HepG2 (cell line): ENCODE measurements around the gene CNBD2. TPM values are rescaled to one million over a fixed set of nuclear protein-coding genes. Genes with fewer than 3 reads are reported as not detected.

Experiments used
- BCL6 ChIP-seq: IDR thresholded peaks from 2 replicates; pipeline ENCODE4 v1.6.1; 2016; ENCODE audit warnings: missing genetic modification reagents, missing compliant biosample characterization
- CHD2 ChIP-seq: IDR thresholded peaks from 2 replicates; pipeline ENCODE4 v1.6.1; 2011; ENCODE audit warnings: low read depth, low read length, improper control_type of control experiment
- CREB1 ChIP-seq, 2 experiments: fragments of 450-650 bp in 1 of 2; IDR thresholded peaks; 2 replicates each; pipeline ENCODE4 v1.6.1; 2016 to 2017; ENCODE audit warnings: control low read depth in 1 of 2, mild to moderate bottlenecking in 1 of 2, missing compliant biosample characterization in 1 of 2, missing genetic modification characterization in 1 of 2
- DR1 ChIP-seq: sonication (generic); formaldehyde crosslinking; IDR thresholded peaks from 2 replicates; pipeline ENCODE4 v1.8.0; 2021; ENCODE audit warnings: mild to moderate bottlenecking, missing genetic modification reagents, inconsistent platforms
- FUBP1 ChIP-seq: sonication (generic); formaldehyde crosslinking; IDR thresholded peaks from 2 replicates; pipeline ENCODE4 v1.5.1; 2020; ENCODE audit warnings: missing genetic modification reagents, mild to moderate bottlenecking, borderline replicate concordance
- GABPB1 ChIP-seq: IDR thresholded peaks from 2 replicates; pipeline ENCODE4 v1.6.1; 2016; ENCODE audit warnings: mild to moderate bottlenecking, missing genetic modification reagents, moderate library complexity, missing compliant biosample characterization
- KMT2A ChIP-seq: sonication (generic); formaldehyde crosslinking; IDR thresholded peaks from 2 replicates; pipeline ENCODE4 v1.4.0; 2020; ENCODE audit warnings: missing genetic modification reagents
- LCORL ChIP-seq, 2 experiments: fragments of 450-650 bp in 1 of 2; sonication (generic) in 1 of 2; formaldehyde crosslinking in 1 of 2; IDR thresholded peaks; 2 replicates each; pipeline versions ENCODE4 v1.5.0 to v1.6.1; 2017 to 2020; ENCODE audit warnings: antibody characterized with exemption in 1 of 2, missing genetic modification reagents in 1 of 2
- MAX ChIP-seq: IDR thresholded peaks from 2 replicates; pipeline ENCODE4 v1.6.1; 2012; ENCODE audit warnings: inconsistent platforms
- PHB2 ChIP-seq: fragments of 450-650 bp; IDR thresholded peaks from 2 replicates; pipeline ENCODE4 v1.6.1; 2018; ENCODE audit not compliant: partially characterized antibody
- SIN3A ChIP-seq: IDR thresholded peaks from 2 replicates; pipeline ENCODE4 v1.6.1; 2011; ENCODE audit warnings: low read depth, mild to moderate bottlenecking, control low read depth, low read length, borderline replicate concordance
- SP140L ChIP-seq: sonication (generic); formaldehyde crosslinking; IDR thresholded peaks from 2 replicates; pipeline ENCODE4 v1.4.0; 2020; ENCODE audit warnings: missing genetic modification reagents, borderline replicate concordance
- TBP ChIP-seq: sonication (generic); formaldehyde crosslinking; IDR thresholded peaks from 2 replicates; pipeline ENCODE4 v1.5.0; 2020; ENCODE audit warnings: missing genetic modification reagents
- XRCC5 ChIP-seq: fragments of 200-400 bp; formaldehyde crosslinking; optimal IDR thresholded peaks from 2 replicates; pipeline ENCODE3; 2017; ENCODE audit warnings: mild to moderate bottlenecking, low read length
- ZFY ChIP-seq: sonication (generic); formaldehyde crosslinking; IDR thresholded peaks from 2 replicates; pipeline ENCODE4 v1.4.0; 2020; ENCODE audit warnings: missing genetic modification reagents
- ZNF12 ChIP-seq: sonication (generic); formaldehyde crosslinking; IDR thresholded peaks from 2 replicates; pipeline ENCODE4 v1.5.0; 2020; ENCODE audit warnings: missing genetic modification reagents
- ZNF614 ChIP-seq: IDR thresholded peaks from 2 replicates; pipeline ENCODE4 v1.6.1; 2018; ENCODE audit warnings: missing biosample characterization, missing genetic modification reagents, inconsistent platforms, borderline replicate concordance
- ZNF672 ChIP-seq: sonication (generic); formaldehyde crosslinking; IDR thresholded peaks from 2 replicates; pipeline ENCODE4 v1.8.1; 2022; ENCODE audit warnings: missing genetic modification reagents
- ZNF713 ChIP-seq: sonication (generic); formaldehyde crosslinking; IDR thresholded peaks from 2 replicates; pipeline ENCODE4 v1.4.0; 2020; ENCODE audit warnings: mild to moderate bottlenecking, missing genetic modification reagents
- ZSCAN20 ChIP-seq: sonication (generic); formaldehyde crosslinking; IDR thresholded peaks from 2 replicates; pipeline ENCODE4 v1.4.0; 2020; ENCODE audit warnings: missing genetic modification reagents, mild to moderate bottlenecking, borderline replicate concordance
- polyA plus RNA-seq, 8 experiments: library from polyadenylated mRNA; depleted of rRNA in 3 of 8; stranded (reverse) in 7 of 8; unstranded in 1 of 8; fragments of >200 nt; fragmentation: Illumina TruSeq in 4 of 8; extraction: Trizol in 4 of 8; gene quantifications; 2 replicates each; pipeline versions ENCODE4 v1.2.1 to v1.2.3, GENCODE V29; 2011 to 2016; ENCODE audit warnings: low read depth in 4 of 8, missing spikeins in 1 of 8, mixed read lengths in 1 of 8; ENCODE audit not compliant: insufficient read depth in 1 of 8
- total RNA-seq, 5 experiments: library from RNA; depleted of rRNA; stranded (reverse); fragments of >200 nt; fragmentation: Illumina TruSeq; extraction: Trizol; gene quantifications; 2 replicates each; pipeline ENCODE4 v1.2.3, GENCODE V29; 2016; ENCODE audit warnings: low read depth in 1 of 5
- TF ChIP-seq, protein P1 (sequence below): sonication (generic); formaldehyde crosslinking; conservative IDR thresholded peaks from 2 replicates; pipeline ENCODE4 v1.8.0; 2022; ENCODE audit warnings: missing genetic modification reagents
- TF ChIP-seq, protein P2 (sequence below): IDR thresholded peaks from 2 replicates; pipeline ENCODE4 v1.6.1; 2016; ENCODE audit warnings: low read depth
- TF ChIP-seq, protein P3 (sequence below): sonication (generic); formaldehyde crosslinking; IDR thresholded peaks from 2 replicates; pipeline ENCODE4 v1.4.0; 2020; ENCODE audit warnings: missing genetic modification reagents

The CNBD2 gene
- total and polyA plus RNA-seq, 2 of the 13 experiments (the other 11 are each of a cell fraction or from before 2014, with no cell fraction given) = 12.4 to 22.8 TPM

DNA sequence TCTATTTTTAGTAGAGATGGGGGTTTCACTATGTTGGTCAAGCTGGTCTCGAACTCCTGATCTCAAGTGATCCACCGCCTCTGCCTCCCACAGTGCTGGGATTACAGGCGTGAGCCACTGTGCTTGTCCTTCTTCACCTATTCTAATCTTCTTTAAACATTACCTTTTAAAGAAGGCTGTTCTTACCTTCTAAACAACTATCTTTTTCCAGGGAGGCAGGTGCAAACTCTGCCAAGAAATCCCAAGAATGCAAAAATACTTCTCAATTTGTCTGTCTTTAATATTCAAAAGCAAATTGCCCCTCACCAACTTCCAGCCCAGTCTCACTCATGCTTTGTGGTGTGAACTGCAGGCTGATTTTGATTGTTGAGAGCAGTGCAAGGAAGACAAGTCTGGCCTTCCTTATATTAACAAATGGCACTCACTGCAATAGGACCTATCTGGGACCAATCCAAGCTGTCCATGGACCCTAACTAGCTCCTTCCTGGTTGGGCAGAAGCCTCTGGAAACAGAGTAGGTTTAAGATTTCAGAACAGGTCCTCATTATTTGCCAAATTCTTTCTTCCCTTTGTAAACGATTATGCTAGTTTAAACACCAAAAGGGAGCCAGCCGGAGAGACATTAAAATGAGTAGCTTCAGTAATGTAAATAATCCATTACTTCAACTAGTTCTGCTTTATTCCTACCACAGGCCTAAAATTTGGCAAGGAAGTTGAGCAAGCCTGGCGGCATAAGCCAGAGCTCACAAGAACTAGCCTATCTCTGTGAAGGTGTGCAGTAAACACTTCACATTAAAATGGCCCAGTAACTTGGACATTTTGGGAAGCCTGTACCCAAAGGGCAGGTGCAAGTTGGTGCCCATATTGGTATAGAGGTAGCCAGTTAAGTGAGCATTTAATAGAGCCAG lies 15.7 kb upstream of the CNBD2 start (continued):
- TF ChIP-seq, protein P1, sequence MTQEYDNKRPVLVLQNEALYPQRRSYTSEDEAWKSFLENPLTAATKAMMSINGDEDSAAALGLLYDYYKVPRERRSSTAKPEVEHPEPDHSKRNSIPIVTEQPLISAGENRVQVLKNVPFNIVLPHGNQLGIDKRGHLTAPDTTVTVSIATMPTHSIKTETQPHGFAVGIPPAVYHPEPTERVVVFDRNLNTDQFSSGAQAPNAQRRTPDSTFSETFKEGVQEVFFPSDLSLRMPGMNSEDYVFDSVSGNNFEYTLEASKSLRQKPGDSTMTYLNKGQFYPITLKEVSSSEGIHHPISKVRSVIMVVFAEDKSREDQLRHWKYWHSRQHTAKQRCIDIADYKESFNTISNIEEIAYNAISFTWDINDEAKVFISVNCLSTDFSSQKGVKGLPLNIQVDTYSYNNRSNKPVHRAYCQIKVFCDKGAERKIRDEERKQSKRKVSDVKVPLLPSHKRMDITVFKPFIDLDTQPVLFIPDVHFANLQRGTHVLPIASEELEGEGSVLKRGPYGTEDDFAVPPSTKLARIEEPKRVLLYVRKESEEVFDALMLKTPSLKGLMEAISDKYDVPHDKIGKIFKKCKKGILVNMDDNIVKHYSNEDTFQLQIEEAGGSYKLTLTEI (CRISPR knock-in tag) = no peak
- TF ChIP-seq DR1 (CRISPR knock-in tag) (no peak), BCL6 (CRISPR knock-in tag) (no peak), PHB2 (no peak), GABPB1 (no peak), KMT2A (CRISPR knock-in tag) (no peak), ZNF12 (CRISPR knock-in tag) (no peak), ZNF614 (CRISPR knock-in tag) (peak; percentile 24; the same call in 1 of the 2 replicates), SIN3A (no peak), ZSCAN20 (CRISPR knock-in tag) (0 out of 2 replicates have a peak, but pooled peaks have one; percentile 13), LCORL (IDR thresholded peaks at IDR 0.05) (no peak), LCORL (CRISPR knock-in tag; IDR thresholded peaks at IDR 0.05) (no peak), MAX (no peak), TBP (CRISPR knock-in tag) (peak; percentile 48; the same call in 1 of the 2 replicates), ZNF672 (CRISPR knock-in tag) (no peak), SP140L (CRISPR knock-in tag) (no peak), ZNF713 (CRISPR knock-in tag) (no peak), XRCC5 (no peak), ZFY (CRISPR knock-in tag) (no peak), FUBP1 (CRISPR knock-in tag) (no peak), CREB1 (IDR thresholded peaks at IDR 0.05) (no peak), CREB1 (CRISPR knock-in tag; IDR thresholded peaks at IDR 0.05) (0 out of 2 replicates have a peak, but pooled peaks have one; percentile 35), CHD2 (no peak)
- TF ChIP-seq, protein P2, sequence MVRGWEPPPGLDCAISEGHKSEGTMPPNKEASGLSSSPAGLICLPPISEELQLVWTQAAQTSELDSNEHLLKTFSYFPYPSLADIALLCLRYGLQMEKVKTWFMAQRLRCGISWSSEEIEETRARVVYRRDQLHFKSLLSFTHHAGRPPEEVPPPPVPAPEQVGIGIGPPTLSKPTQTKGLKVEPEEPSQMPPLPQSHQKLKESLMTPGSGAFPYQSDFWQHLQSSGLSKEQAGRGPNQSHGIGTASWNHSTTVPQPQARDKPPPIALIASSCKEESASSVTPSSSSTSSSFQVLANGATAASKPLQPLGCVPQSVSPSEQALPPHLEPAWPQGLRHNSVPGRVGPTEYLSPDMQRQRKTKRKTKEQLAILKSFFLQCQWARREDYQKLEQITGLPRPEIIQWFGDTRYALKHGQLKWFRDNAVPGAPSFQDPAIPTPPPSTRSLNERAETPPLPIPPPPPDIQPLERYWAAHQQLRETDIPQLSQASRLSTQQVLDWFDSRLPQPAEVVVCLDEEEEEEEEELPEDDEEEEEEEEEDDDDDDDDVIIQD (CRISPR knock-in tag) = no peak
- TF ChIP-seq, protein P3, sequence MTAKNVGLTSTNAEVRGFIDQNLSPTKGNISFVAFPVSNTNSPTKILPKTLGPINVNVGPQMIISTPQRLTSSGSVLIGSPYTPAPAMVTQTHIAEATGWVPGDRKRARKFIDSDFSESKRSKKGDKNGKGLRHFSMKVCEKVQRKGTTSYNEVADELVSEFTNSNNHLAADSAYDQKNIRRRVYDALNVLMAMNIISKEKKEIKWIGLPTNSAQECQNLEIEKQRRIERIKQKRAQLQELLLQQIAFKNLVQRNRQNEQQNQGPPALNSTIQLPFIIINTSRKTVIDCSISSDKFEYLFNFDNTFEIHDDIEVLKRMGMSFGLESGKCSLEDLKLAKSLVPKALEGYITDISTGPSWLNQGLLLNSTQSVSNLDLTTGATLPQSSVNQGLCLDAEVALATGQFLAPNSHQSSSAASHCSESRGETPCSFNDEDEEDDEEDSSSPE (CRISPR knock-in tag) = no peak
